ENCODE measurements around the gene WHRN. TPM values are rescaled to one million over a fixed set of nuclear protein-coding genes. Genes with fewer than 3 reads are reported as not detected.

The WHRN gene
- total and polyA plus RNA-seq, 9 of the 15 experiments (the other 6 are each of a cell fraction or from before 2014, with no cell fraction given): 0.31 to 14.1 (median 3.0) TPM

DNA sequence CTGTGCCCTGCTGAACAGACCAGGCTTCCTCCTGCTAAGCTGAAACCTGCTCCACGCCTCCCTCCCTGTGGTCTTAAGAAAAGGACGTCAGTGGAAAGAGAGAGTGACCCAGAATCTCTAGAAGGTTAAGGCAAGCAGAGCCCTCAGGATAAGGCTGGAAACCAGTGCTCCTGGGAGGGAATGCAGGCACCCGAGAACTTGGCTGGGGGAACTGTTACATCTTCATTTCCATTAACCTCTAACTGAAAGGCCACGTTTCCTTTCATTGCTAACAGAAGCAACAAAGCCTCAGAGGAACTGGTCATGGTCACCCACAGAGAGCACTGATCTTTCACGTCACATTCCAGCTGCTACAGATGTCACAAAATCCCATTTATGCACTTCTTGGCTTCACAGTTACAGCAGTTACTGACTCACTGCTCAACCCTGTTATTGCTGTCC lies 91.4 kb downstream of the WHRN start:
- no TSS peak for BruUV-seq (replicated peaks)
- Histone ChIP-seq H3K4me2 (ENCODE audit: insufficient read depth, low read length) (no peak overlapping the region), H2AFZ (ENCODE audit: low read depth, low read length) (no peak overlapping the region), H4K20me1 (replicated peaks; ENCODE audit: control insufficient read depth, insufficient read depth, low read length) (peaks cover 7% of the 10 kb centered on the region; the same call in 1 of the 2 replicates), H3K4me3 (no peak overlapping the region), H3K9me3 (replicated peaks; ENCODE audit: control insufficient read depth, insufficient read depth, low read depth, low read length) (no peaks in the 10 kb centered on the region), H3K9me1 (ENCODE audit: control insufficient read depth, insufficient read depth, low read length) (no peaks in the 10 kb centered on the region), H3K36me3 (ENCODE audit: control insufficient read depth, insufficient read depth, low read length) (0 out of 3 replicates have a peak, but pooled peaks cover 3% of the 10 kb centered on the region), H3K4me1 (replicated peaks in 1 of 2; ENCODE audit: control insufficient read depth in 2 of 2, insufficient read depth in 2 of 2, low read length in 2 of 2) (no peaks in the 10 kb centered on the region; a peak in 1 of 5 replicates), H3K27ac (ENCODE audit: extremely low read depth, low read depth, low read length) (no peak overlapping the region), H3K79me2 (ENCODE audit: control insufficient read depth, insufficient read depth, low read length) (no peaks in the 10 kb centered on the region), H3K27me3 (ENCODE audit: control insufficient read depth in 2 of 2, insufficient read depth in 2 of 2, low read length in 2 of 2) (peaks cover 0 to 5% of the 10 kb centered on the region in 2 experiments; a peak in 1 of 5 replicates), H3K9ac (ENCODE audit: insufficient read depth in 1 of 2, low read depth in 2 of 2, low read length in 2 of 2) (no peak overlapping the region; a peak in 1 of 4 replicates)
- TF ChIP-seq TEAD2 (tag; IDR thresholded peaks at IDR 0.05) (no peak), NFRKB (IDR thresholded peaks at IDR 0.05; ENCODE audit: low read depth) (no peak), ELF1 (tag; IDR thresholded peaks at IDR 0.05) (no peak), SIRT6 (IDR thresholded peaks at IDR 0.05; ENCODE audit: low read depth, low read length) (no peak), BCOR (IDR thresholded peaks at IDR 0.05) (no peak), OTX1 (CRISPR knock-in tag; IDR thresholded peaks at IDR 0.05) (no peak), BHLHE40 (IDR thresholded peaks at IDR 0.05; ENCODE audit: low read length) (no peak)
- in situ Hi-C loops (cut with MboI) (no loop called here), intact Hi-C loops (cut with micrococcal nuclease) (no loop called here)
- no peak for FAIRE-seq
- WGBS (ENCODE audit: insufficient coverage, low coverage, missing lambda C conversion rate): 41% methylated on average over 5 of the region's 5 CpGs
- ATAC-seq: no peak
- ChIA-PET POLR2A (interaction anchor here (0.6 to 1.1 kb wide), 2 partner anchors 14 to 39 kb away, joined by 3 read pairs; no protein-coding TSS in a partner anchor), CTCF (ENCODE audit: low intra/inter-chr PET ratio) (no interaction called here)
- no peak for DNase-seq (ENCODE audit: extremely low read depth in 1 of 4, low spot score in 3 of 4)

All from K562 (cell line).